NCI-H128 (cell line): ENCODE results near the gene SLC23A2.
"Not testable (repeated sequence)": the region's sequence is repeated elsewhere in the genome, so short reads cannot be mapped to it uniquely, and the experiment has no call there.

Source experiments
- DNase-seq: peaks from one replicate; lab custom pipeline; 2025; ENCODE audit not compliant: unreplicated experiment; lab: John Stamatoyannopoulos, UW

The SLC23A2 gene

GRCh38 chr20:5008759-5009158 is 7.4 kb upstream of the SLC23A2 start:
- no peak for DNase-seq

GRCh38 chr20:5005326-5005725 is 4.0 kb upstream of the SLC23A2 start:
- no peak for DNase-seq

- DNase-seq = not testable (repeated sequence)
Observed at GRCh38 chr20:5004825-5005224, 3.5 kb upstream of the SLC23A2 start.

GRCh38 chr20:5003626-5004025 is 2.3 kb upstream of the SLC23A2 start:
- no peak for DNase-seq

GRCh38 chr20:5002077-5002413 is 735 bp upstream of the SLC23A2 start:
- no peak for DNase-seq

- DNase-seq = no peak
Observed at GRCh38 chr20:5000263-5001173, 792 bp downstream of the SLC23A2 start.

- DNase-seq = no peak
Observed at GRCh38 chr20:4999788-5000187, 1.5 kb downstream of the SLC23A2 start.

- DNase-seq = no peak
Observed at GRCh38 chr20:4998160-4998651, 3.1 kb downstream of the SLC23A2 start.

GRCh38 chr20:4997222-4997621 is 4.1 kb downstream of the SLC23A2 start:
- no peak for DNase-seq

GRCh38 chr20:4989570-4989969 is 11.7 kb downstream of the SLC23A2 start:
- DNase-seq = no peak

GRCh38 chr20:4987130-4987529 is 14.2 kb downstream of the SLC23A2 start:
- DNase-seq = no peak

- DNase-seq = no peak
Observed at GRCh38 chr20:4985658-4986057, 15.7 kb downstream of the SLC23A2 start.

GRCh38 chr20:4982281-4982680 is 19.0 kb downstream of the SLC23A2 start:
- no peak for DNase-seq

GRCh38 chr20:4979841-4980410 is 21.4 kb downstream of the SLC23A2 start:
- DNase-seq = no peak

GRCh38 chr20:4978050-4978918 is 23.0 kb downstream of the SLC23A2 start:
- DNase-seq = no peak

- not testable (repeated sequence) for DNase-seq
Observed at GRCh38 chr20:4976014-4976413, 25.3 kb downstream of the SLC23A2 start.

GRCh38 chr20:4973330-4974097 is 27.8 kb downstream of the SLC23A2 start:
- DNase-seq = no peak

- no peak for DNase-seq
Observed at GRCh38 chr20:4972506-4973251, 28.6 kb downstream of the SLC23A2 start.

GRCh38 chr20:4971064-4971463 is 30.2 kb downstream of the SLC23A2 start:
- no peak for DNase-seq
